Central memory CD4-positive, alpha-beta T cell (primary cell): ENCODE measurements around the gene GRIN3A.

Experiments
- DNase-seq: peaks from one replicate; pipeline ENCODE4 v3.0.0; 2022

The GRIN3A gene

GRCh38 chr9:101705135-101705661, 33.2 kb downstream of the GRIN3A start:
- DNase-seq, result no peak

GRCh38 chr9:101702257-101702656, 36.2 kb downstream of the GRIN3A start:
- DNase-seq, result no peak

GRCh38 chr9:101693546-101694336, 44.7 kb downstream of the GRIN3A start:
- DNase-seq, result no peak

GRCh38 chr9:101691657-101692056, 46.8 kb downstream of the GRIN3A start:
- no peak for DNase-seq

- no peak for DNase-seq
Observed at GRCh38 chr9:101689039-101689438, 49.4 kb downstream of the GRIN3A start.

- no peak for DNase-seq
Observed at GRCh38 chr9:101684665-101685064, 53.8 kb downstream of the GRIN3A start.

- DNase-seq, result no peak
Observed at GRCh38 chr9:101683236-101683635, 55.2 kb downstream of the GRIN3A start.

GRCh38 chr9:101677861-101678260, 60.6 kb downstream of the GRIN3A start:
- no peak for DNase-seq

- DNase-seq, result no peak
Observed at GRCh38 chr9:101675341-101675740, 63.1 kb downstream of the GRIN3A start.

- no peak for DNase-seq
Observed at GRCh38 chr9:101674165-101674564, 64.3 kb downstream of the GRIN3A start.

GRCh38 chr9:101673642-101674041, 64.8 kb downstream of the GRIN3A start:
- no peak for DNase-seq

GRCh38 chr9:101671567-101671966, 66.9 kb downstream of the GRIN3A start:
- no peak for DNase-seq

- DNase-seq, result no peak
Observed at GRCh38 chr9:101668421-101668820, 70.0 kb downstream of the GRIN3A start.

GRCh38 chr9:101664453-101664852, 74.0 kb downstream of the GRIN3A start:
- no peak for DNase-seq

GRCh38 chr9:101652601-101653175, 85.8 kb downstream of the GRIN3A start:
- no peak for DNase-seq

GRCh38 chr9:101650142-101650541, 88.3 kb downstream of the GRIN3A start:
- no peak for DNase-seq

GRCh38 chr9:101648493-101648892, 90.0 kb downstream of the GRIN3A start:
- DNase-seq, result no peak

- no peak for DNase-seq
Observed at GRCh38 chr9:101639785-101640665, 98.4 kb downstream of the GRIN3A start.

GRCh38 chr9:101639311-101639710, 99.1 kb downstream of the GRIN3A start:
- DNase-seq, result no peak

GRCh38 chr9:101636247-101636646, 102.2 kb downstream of the GRIN3A start:
- DNase-seq, result no peak

GRCh38 chr9:101635473-101635872, 103.0 kb downstream of the GRIN3A start:
- DNase-seq, result no peak

GRCh38 chr9:101634741-101635409, 103.6 kb downstream of the GRIN3A start:
- no peak for DNase-seq

GRCh38 chr9:101632611-101633010, 105.8 kb downstream of the GRIN3A start:
- DNase-seq, result no peak
